Measurements from ENCODE around the gene ATXN7L1.

DNA sequence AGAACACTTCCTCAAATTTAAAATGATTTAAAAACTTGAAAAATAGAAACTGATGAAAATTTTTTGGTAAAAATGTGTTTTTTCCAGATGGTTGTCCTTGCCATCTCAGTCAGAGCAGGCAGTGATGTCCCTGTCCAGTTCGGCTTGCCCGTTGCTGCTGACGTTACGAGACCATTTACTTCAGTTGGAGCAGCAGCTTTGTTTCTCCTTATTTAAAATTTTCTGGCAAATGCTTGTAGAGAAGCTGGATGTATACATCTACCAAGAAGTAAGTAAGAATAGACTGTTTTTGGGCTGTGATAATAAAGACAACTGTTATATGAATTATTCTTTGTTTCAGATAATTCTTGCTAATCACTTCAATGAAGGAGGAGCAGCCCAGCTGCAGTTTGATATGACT lies 311.2 kb downstream of the ATXN7L1 start:
- no peak for TF ChIP-seq POLR2A (IDR thresholded peaks at IDR 0.05; ENCODE audit: low read depth, low read length)
- TF ChIP-seq POLR2AphosphoS5 (IDR thresholded peaks at IDR 0.05; ENCODE audit: low read depth, low read length): no peak
- TF ChIP-seq TAF1 (IDR thresholded peaks at IDR 0.05; ENCODE audit: borderline replicate concordance, low read depth, low read length): no peak
